GM18861 (cell line): ENCODE data around the gene CTNNBL1.
"Not testable (repeated sequence)": the region's sequence is repeated elsewhere in the genome, so short reads cannot be mapped to it uniquely, and the experiment has no call there.

Source experiments
- ATAC-seq: cut with Tn5 transposase; IDR thresholded peaks from one replicate; pipeline ENCODE4 v1.9.1; 2021; ENCODE audit not compliant: unreplicated experiment

The CTNNBL1 gene

GRCh38 chr20:37848706-37849105, 154.9 kb downstream of the CTNNBL1 start:
- no peak for ATAC-seq

- no peak for ATAC-seq
Observed at GRCh38 chr20:37849156-37849555, 155.3 kb downstream of the CTNNBL1 start.

GRCh38 chr20:37849566-37849965, 155.7 kb downstream of the CTNNBL1 start:
- ATAC-seq: no peak

- no peak for ATAC-seq
Observed at GRCh38 chr20:37850036-37850592, 156.3 kb downstream of the CTNNBL1 start.

GRCh38 chr20:37850724-37851355, 157.0 kb downstream of the CTNNBL1 start:
- ATAC-seq: no peak

DNA sequence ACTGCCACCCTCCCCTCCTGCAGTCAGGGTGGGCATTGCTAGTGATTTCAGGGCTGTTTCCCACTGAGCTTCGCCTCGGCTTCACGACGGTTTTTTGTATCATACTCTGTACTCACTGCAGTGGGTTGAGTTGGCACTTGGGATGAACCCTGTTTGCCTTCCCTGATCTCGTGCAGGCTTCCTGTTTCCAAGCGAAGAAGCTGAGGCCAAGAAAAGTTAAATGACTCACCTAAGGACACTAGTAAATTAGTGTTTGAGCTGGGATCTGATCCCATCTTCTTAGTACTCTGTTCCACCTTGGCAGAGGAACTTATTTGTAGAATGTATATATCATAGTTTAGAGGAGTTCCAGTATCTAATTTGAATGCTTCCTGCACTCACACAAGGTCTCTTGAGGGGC, 158.8 kb downstream of the CTNNBL1 start:
- ATAC-seq: no peak

DNA sequence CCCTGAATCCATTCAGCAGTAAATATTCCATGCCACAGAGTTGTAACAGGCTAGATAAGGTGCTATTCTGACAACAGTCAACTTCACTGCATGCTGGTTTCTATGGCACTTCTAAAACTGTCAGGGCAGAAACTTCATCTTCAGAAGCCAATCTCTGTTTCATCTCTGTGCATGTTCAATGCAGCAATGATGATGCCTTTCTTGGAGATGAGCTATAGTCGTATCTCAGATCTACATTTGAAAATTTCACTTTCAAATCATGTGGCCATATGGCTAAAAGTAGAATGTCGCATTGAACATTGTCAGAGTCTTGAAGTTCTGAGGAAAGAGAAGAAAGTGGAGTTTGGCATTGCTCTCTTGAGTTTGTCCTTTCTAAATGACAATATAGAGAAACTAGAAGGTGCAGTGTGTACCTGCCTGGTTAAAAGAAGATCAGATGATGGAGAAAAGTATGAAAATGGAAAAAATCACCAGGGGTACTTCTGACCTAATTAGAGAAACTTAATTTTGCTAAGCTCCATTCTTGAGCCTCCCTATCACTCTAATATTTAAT, 160.1 kb downstream of the CTNNBL1 start:
- no peak for ATAC-seq

DNA sequence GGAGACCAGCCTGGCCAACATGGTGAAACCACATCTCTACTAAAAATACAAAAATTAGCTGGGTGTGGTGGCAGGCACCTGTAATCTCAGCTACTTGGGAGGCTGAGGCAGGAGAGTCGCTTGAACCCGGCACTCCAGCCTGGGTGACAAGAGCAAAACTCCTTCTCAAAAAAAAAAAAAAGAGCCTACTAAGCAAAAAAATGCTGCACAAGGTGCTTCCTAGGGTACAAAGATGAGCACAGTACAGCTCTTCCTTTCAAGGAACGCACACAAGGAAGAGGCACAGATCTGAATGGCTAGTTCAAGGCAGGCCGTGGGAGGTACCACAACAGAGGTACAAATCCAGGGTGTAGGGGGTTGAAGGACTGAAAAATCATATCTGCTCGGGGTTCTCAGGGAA, 162.2 kb downstream of the CTNNBL1 start:
- ATAC-seq: not testable (repeated sequence)

DNA sequence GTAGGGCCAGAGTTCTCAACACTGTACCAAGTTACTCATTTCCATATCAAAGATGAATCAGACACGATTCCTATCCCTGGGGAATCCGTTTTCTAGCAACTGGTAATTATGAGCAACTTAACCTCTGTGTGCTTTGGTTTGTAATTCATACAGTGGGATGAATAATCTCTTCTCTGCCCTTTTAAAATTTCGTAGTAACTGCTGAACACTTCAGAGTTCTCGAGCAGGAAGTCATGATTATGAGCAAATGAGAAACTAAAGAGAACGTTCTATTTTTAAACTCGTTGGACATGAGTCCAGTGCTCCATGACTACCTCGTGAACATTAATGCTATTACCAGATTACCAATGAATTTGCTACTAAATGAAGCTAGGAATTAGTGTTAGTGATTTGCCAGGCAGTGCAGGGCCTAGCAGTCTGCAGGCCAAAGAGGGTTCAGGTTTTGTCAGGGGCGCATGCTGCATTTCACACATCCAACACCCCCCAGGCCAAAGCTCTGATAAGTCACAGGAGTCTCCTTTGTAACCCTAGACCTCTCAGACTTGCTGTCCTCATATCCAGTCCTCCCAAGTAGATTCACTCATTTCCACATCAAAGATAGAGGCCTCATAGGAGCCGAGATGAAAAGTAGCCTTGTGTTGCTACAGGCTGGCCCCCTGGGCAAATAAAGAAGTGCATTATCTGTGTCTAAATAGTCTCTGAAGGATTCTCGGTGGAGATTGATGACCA, 163.3 kb downstream of the CTNNBL1 start:
- no peak for ATAC-seq

GRCh38 chr20:37859406-37860171, 165.8 kb downstream of the CTNNBL1 start:
- no peak for ATAC-seq

- ATAC-seq: no peak
Observed at GRCh38 chr20:37863289-37863688, 169.5 kb downstream of the CTNNBL1 start.

GRCh38 chr20:37864298-37864697, 170.5 kb downstream of the CTNNBL1 start:
- ATAC-seq: no peak

DNA sequence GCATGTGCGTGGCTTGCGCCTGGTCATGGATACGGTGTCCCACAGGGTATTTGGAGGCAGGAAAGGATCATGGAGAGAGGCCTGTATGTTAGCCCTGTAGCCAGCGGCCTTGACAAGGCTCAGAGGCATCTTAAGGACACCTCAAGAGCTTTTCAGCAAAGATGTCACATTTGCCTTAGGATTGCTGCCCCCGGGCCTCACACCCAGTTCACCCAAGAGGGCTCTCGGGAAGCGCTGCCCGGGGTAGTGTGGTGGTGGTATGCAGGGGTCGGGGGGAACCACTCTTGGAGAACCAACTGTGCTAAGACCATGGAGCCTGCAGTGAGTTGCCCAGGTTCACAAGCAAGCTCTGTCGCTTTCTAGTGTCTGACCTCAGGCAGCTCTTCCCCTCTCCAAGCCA, 172.2 kb downstream of the CTNNBL1 start:
- ATAC-seq: no peak

DNA sequence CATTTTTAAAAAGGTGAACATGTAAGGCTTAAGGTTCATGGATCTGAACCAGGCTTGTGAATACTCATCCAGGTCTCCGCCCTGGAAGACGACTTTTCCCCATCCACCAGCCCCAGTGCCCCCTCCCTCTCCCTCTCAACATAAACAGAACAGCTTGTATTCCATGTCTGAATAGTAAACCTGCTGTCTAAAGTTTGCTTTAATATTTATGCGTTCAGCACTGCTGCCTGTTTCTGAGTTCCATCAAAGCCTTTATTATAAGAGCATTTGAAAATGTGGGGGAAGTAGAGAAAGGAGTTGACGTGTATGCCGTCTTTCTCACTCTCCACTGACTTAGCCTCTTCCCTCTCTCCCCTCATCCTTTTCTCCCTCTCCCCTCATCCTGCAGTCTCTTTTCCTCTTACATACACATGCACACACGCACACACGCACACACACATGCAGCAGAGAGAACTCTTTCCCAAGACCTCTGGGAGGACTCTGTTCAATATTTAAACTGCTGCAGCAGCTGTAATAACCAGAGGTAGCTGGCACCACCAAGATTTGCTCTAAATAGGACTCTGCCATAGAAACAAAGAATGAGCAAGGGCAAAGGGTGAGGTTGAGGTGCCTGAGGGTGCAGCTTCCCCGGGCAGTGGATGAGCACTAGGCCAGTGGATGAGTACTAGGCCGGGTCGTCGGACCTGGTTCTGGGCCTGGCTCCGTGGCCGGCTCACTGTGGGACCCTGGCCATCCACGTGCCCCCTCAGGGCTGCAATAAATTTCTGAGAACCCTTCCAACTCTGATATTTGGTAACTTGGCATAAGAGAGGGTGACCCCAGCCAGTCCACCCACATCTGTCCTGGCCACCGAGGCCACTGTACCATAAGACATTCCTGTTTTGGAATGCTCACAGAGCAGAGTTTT, 173.7 kb downstream of the CTNNBL1 start:
- ATAC-seq: no peak

DNA sequence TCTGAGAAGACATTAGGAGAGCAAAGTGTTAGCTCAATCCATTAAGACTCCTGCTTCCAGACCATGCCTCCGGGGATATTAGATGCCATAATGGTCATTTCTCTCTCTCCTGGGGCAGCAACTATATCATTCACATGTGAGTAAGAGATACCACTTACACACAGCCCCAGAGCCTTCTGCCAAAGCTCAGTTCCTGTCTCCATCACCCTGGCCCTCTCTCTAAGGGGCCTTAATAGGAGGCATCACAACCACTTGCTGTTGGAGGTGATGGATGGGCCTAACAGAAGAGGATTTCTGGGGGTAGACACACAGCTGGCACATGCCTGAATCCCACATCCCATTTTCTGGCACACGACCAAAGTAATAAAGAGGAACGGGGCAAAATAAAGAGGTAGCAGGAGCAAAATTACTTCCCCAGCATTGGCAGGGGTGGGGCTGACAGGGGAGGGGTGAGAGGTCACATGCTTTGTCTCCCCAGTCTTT, 175.1 kb downstream of the CTNNBL1 start:
- no peak for ATAC-seq

DNA sequence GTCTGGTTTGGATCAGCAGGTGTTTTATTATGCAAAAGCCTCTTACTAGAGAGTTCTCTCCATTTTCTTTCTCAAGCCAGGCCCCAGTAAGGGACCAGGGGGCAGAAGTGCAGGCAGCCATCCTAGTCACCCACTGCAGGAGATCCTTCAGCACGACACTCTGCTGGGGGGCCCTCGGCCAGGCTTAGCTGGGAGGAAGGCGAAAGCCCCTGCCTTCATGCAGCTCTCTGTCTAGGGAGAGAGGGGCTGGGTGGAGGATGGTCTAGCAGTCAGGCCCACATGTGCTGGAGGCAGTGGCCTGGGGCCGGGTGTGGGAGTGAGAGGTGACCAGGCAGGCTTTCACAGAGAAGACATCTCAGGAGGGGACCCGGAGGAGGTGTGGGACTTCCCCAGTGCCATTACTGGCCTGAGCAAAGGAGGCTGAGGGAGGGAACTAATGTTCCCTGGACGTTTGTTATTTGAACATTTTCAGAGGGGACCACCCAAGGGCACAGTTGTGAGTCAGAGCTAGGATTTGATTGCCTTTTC, 175.6 kb downstream of the CTNNBL1 start:
- no peak for ATAC-seq

DNA sequence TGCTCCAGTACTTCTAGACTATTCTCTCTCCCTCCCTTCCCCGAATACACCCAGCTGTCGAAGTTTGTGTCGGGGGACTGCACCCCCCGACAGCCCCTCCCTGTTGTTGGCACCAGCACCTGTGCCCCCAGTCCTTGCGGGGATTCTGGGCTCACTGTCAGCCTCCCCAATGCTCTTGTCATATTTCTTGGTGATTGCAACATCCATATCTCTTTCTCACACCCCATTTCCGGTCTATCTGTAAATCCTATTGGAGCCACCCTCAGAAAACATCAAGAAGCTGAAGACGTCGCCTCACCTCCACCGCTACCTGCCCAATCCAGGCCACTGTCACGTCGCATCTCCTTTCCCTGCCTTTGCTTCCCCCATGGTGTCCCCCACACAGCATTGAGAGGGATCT, 176.5 kb downstream of the CTNNBL1 start:
- no peak for ATAC-seq

- no peak for ATAC-seq
Observed at GRCh38 chr20:37871751-37872150, 177.9 kb downstream of the CTNNBL1 start.

- no peak for ATAC-seq
Observed at GRCh38 chr20:37872161-37872560, 178.3 kb downstream of the CTNNBL1 start.

DNA sequence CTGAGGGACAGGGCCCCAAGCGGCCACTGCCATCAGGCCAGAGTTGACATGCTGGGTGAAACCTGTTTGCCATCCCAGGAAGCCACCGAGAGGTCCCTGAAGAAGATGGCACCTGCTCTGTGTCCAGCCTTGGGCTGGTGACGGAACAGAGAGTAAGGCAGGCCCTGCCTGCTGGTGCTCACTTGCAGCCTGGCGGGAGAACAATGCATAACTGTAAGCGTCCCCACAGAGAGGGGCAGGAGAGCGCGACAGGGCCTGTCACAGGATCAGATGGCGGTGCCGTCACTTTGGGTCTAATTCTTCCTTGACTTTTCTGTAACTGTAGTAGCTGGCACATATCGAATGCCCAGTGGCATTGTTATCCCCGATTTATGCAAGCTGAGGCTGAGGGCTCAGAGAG, 180.1 kb downstream of the CTNNBL1 start:
- ATAC-seq: no peak
